ENCODE measurements around the gene BTBD9. TPM values are rescaled to one million over a fixed set of nuclear protein-coding genes. Genes with fewer than 3 reads are reported as not detected.

Gene BTBD9
- polyA plus RNA-seq, 1 donor (not counting 4 experiments of a cell fraction or from before 2014, with no cell fraction given): 6.8 TPM

- no peaks in the 10 kb centered on the region for H3K79me2 ChIP-seq (ENCODE audit: control insufficient read depth, insufficient read depth, low read length)
- no peaks in the 10 kb centered on the region for H4K20me1 ChIP-seq (ENCODE audit: control insufficient read depth, extremely low read depth, insufficient read depth, low read length)
- peaks cover 2% of the 10 kb centered on the region for H3K9me3 ChIP-seq (ENCODE audit: control insufficient read depth, low read depth, low read length)
- peaks cover 6% of the 10 kb centered on the region for H3K4me1 ChIP-seq (ENCODE audit: control insufficient read depth, extremely low read depth, insufficient read depth, low read length)
- H3K27me3 ChIP-seq (ENCODE audit: control insufficient read depth, extremely low read depth, insufficient read depth, low read length): no peaks in the 10 kb centered on the region
- no peak overlapping the region for H3K9ac ChIP-seq (ENCODE audit: control insufficient read depth, extremely low read depth, insufficient read depth, low read length)
- peaks cover 0 to 1% of the 10 kb centered on the region in 2 experiments for H3K36me3 ChIP-seq (ENCODE audit: control insufficient read depth in 2 of 2, extremely low read depth in 1 of 2, insufficient read depth in 2 of 2, low read length in 2 of 2)
- peak overlapping the region; percentile 17 for H3K4me2 ChIP-seq (ENCODE audit: control insufficient read depth, extremely low read depth, insufficient read depth, low read depth, low read length)
- H3K9me1 ChIP-seq (ENCODE audit: control insufficient read depth, extremely low read depth, insufficient read depth, low read length): no peaks in the 10 kb centered on the region
- FAIRE-seq: peak; percentile 81
- no peak overlapping the region for H3K4me3 ChIP-seq (ENCODE audit: control insufficient read depth in 2 of 3, extremely low read depth in 1 of 3, insufficient read depth in 2 of 3, low read depth in 1 of 3, low read length in 3 of 3)
- TF ChIP-seq, protein P1, sequence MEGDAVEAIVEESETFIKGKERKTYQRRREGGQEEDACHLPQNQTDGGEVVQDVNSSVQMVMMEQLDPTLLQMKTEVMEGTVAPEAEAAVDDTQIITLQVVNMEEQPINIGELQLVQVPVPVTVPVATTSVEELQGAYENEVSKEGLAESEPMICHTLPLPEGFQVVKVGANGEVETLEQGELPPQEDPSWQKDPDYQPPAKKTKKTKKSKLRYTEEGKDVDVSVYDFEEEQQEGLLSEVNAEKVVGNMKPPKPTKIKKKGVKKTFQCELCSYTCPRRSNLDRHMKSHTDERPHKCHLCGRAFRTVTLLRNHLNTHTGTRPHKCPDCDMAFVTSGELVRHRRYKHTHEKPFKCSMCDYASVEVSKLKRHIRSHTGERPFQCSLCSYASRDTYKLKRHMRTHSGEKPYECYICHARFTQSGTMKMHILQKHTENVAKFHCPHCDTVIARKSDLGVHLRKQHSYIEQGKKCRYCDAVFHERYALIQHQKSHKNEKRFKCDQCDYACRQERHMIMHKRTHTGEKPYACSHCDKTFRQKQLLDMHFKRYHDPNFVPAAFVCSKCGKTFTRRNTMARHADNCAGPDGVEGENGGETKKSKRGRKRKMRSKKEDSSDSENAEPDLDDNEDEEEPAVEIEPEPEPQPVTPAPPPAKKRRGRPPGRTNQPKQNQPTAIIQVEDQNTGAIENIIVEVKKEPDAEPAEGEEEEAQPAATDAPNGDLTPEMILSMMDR (optimal IDR thresholded peaks at IDR 0.05 in 1 of 3, IDR thresholded peaks at IDR 0.05 in 1 of 3, conservative IDR thresholded peaks at IDR 0.05 in 1 of 3; ENCODE audit: extremely low read depth in 1 of 3, insufficient read depth in 2 of 3, low read length in 3 of 3): no peak
- TF ChIP-seq EZH2 (IDR thresholded peaks at IDR 0.05; ENCODE audit: low read length): no peak
- peak overlapping the region; percentile 37 for H3K27ac ChIP-seq (ENCODE audit: control insufficient read depth, insufficient read depth, low read length)
- DNase-seq (ENCODE audit: low read depth, low spot score): no peak
- H2AFZ ChIP-seq (ENCODE audit: control insufficient read depth, low read length): no peak overlapping the region
- dilution Hi-C loops (cut with MboI; ENCODE audit: extremely low pct_ligation_motif_present, low sequenced_read_pairs): no loop called here
Observed at GRCh38 chr6:38248500-38249234, 391.1 kb downstream of the BTBD9 start.

GRCh38 chr6:38245295-38245694 lies 394.4 kb downstream of the BTBD9 start:
- Histone ChIP-seq H3K27ac (ENCODE audit: control insufficient read depth, insufficient read depth, low read length) (no peak overlapping the region), H4K20me1 (ENCODE audit: control insufficient read depth, extremely low read depth, insufficient read depth, low read length) (no peaks in the 10 kb centered on the region), H3K4me2 (ENCODE audit: control insufficient read depth, extremely low read depth, insufficient read depth, low read depth, low read length) (no peak overlapping the region), H3K9me3 (ENCODE audit: control insufficient read depth, low read depth, low read length) (peaks cover 2% of the 10 kb centered on the region), H3K4me1 (ENCODE audit: control insufficient read depth, extremely low read depth, insufficient read depth, low read length) (peaks cover 6% of the 10 kb centered on the region), H3K27me3 (ENCODE audit: control insufficient read depth, extremely low read depth, insufficient read depth, low read length) (no peaks in the 10 kb centered on the region), H2AFZ (ENCODE audit: control insufficient read depth, low read length) (no peak overlapping the region), H3K36me3 (ENCODE audit: control insufficient read depth in 2 of 2, extremely low read depth in 1 of 2, insufficient read depth in 2 of 2, low read length in 2 of 2) (peaks cover 0 to 1% of the 10 kb centered on the region in 2 experiments), H3K9me1 (ENCODE audit: control insufficient read depth, extremely low read depth, insufficient read depth, low read length) (no peaks in the 10 kb centered on the region), H3K4me3 (ENCODE audit: control insufficient read depth in 2 of 3, extremely low read depth in 1 of 3, insufficient read depth in 2 of 3, low read depth in 1 of 3, low read length in 3 of 3) (no peak overlapping the region), H3K79me2 (ENCODE audit: control insufficient read depth, insufficient read depth, low read length) (no peaks in the 10 kb centered on the region), H3K9ac (ENCODE audit: control insufficient read depth, extremely low read depth, insufficient read depth, low read length) (no peak overlapping the region)
- dilution Hi-C loops (cut with MboI; ENCODE audit: extremely low pct_ligation_motif_present, low sequenced_read_pairs): no loop called here
- FAIRE-seq (no peak), DNase-seq (ENCODE audit: low read depth, low spot score) (no peak)
- TF ChIP-seq, protein P1 (optimal IDR thresholded peaks at IDR 0.05 in 1 of 3, IDR thresholded peaks at IDR 0.05 in 1 of 3, conservative IDR thresholded peaks at IDR 0.05 in 1 of 3; ENCODE audit: extremely low read depth in 1 of 3, insufficient read depth in 2 of 3, low read length in 3 of 3): no peak
- no peak for TF ChIP-seq EZH2 (IDR thresholded peaks at IDR 0.05; ENCODE audit: low read length)
